Activated naive CD4-positive, alpha-beta T cell (primary cell): ENCODE data around the gene PCGF5.
"Not testable (repeated sequence)": the region's sequence is repeated elsewhere in the genome, so short reads cannot be mapped to it uniquely, and the experiment has no call there.

Source experiments
- DNase-seq, 4 experiments: peaks; one replicate each; lab custom pipeline; 2025; lab: John Stamatoyannopoulos, UW

PCGF5 gene

GRCh38 chr10:91210014-91210413 lies 10.4 kb upstream of the PCGF5 start:
- DNase-seq = no peak

- no peak for DNase-seq
Measured at GRCh38 chr10:91210435-91210834, 10.0 kb upstream of the PCGF5 start.

- no peak for DNase-seq
Measured at GRCh38 chr10:91211675-91212074, 8.8 kb upstream of the PCGF5 start.

- no peak for DNase-seq
Measured at GRCh38 chr10:91214911-91215310, 5.6 kb upstream of the PCGF5 start.

- DNase-seq = no peak
Measured at GRCh38 chr10:91215384-91215783, 5.1 kb upstream of the PCGF5 start.

GRCh38 chr10:91219371-91220193 lies 881 bp upstream of the PCGF5 start:
- no peak for DNase-seq

GRCh38 chr10:91220954-91221675 lies 652 bp downstream of the PCGF5 start:
- no peak for DNase-seq

- DNase-seq = no peak
Measured at GRCh38 chr10:91226093-91226492, 5.6 kb downstream of the PCGF5 start.

GRCh38 chr10:91227576-91227975 lies 7.1 kb downstream of the PCGF5 start:
- DNase-seq = no peak

- DNase-seq = no peak
Measured at GRCh38 chr10:91229683-91230082, 9.2 kb downstream of the PCGF5 start.

- no peak for DNase-seq
Measured at GRCh38 chr10:91238191-91238590, 17.7 kb downstream of the PCGF5 start.

- DNase-seq = no peak
Measured at GRCh38 chr10:91239789-91240188, 19.3 kb downstream of the PCGF5 start.

GRCh38 chr10:91242940-91243339 lies 22.5 kb downstream of the PCGF5 start:
- DNase-seq = no peak

GRCh38 chr10:91247360-91248111 lies 27.1 kb downstream of the PCGF5 start:
- DNase-seq = no peak

GRCh38 chr10:91249700-91250099 lies 29.2 kb downstream of the PCGF5 start:
- no peak for DNase-seq

- no peak for DNase-seq
Measured at GRCh38 chr10:91250341-91250740, 29.9 kb downstream of the PCGF5 start.

GRCh38 chr10:91251430-91252056 lies 31.1 kb downstream of the PCGF5 start:
- no peak for DNase-seq

GRCh38 chr10:91253300-91253699 lies 32.8 kb downstream of the PCGF5 start:
- DNase-seq = no peak

GRCh38 chr10:91257310-91257709 lies 36.8 kb downstream of the PCGF5 start:
- no peak for DNase-seq

- DNase-seq = not testable (repeated sequence)
Measured at GRCh38 chr10:91260417-91260816, 40.0 kb downstream of the PCGF5 start.

- no peak for DNase-seq
Measured at GRCh38 chr10:91271886-91272285, 51.4 kb downstream of the PCGF5 start.

- DNase-seq = no peak
Measured at GRCh38 chr10:91284486-91285090, 64.1 kb downstream of the PCGF5 start.
